Activated CD4-positive, alpha-beta T cell treated with anti-CD3 and anti-CD28 coated beads, Interleukin-2, amount 10 ng/mL, durations not matched to agents 24 days and 14 days (primary cell): ENCODE results near the gene TOMM20. TPM values are rescaled to one million over a fixed set of nuclear protein-coding genes. Genes with fewer than 3 reads are reported as not detected.
"Not testable (repeated sequence)": the region's sequence is repeated elsewhere in the genome, so short reads cannot be mapped to it uniquely, and the experiment has no call there.

Source experiments
- DNase-seq: peaks from one replicate; pipeline ENCODE4 v3.0.0; 2022
- H3K27ac Mint-ChIP-seq: one replicate; pipeline ENCODE4 v1.8.0; 2022; ENCODE audit warnings: mild to moderate bottlenecking, mixed read lengths
- H3K27me3 Mint-ChIP-seq: one replicate; pipeline ENCODE4 v1.8.0; 2022; ENCODE audit warnings: mixed read lengths
- H3K36me3 Mint-ChIP-seq: one replicate; pipeline ENCODE4 v1.8.0; 2022; ENCODE audit warnings: low read depth, mild to moderate bottlenecking, mixed read lengths
- H3K4me1 Mint-ChIP-seq: one replicate; pipeline ENCODE4 v1.8.0; 2021; ENCODE audit warnings: mixed read lengths
- H3K4me3 Mint-ChIP-seq: one replicate; pipeline ENCODE4 v1.8.0; 2022; ENCODE audit warnings: mild to moderate bottlenecking, moderate library complexity, mixed read lengths
- H3K9me3 Mint-ChIP-seq: one replicate; pipeline ENCODE4 v1.8.0; 2021; ENCODE audit warnings: mixed read lengths
- intact Hi-C: fragments of 100-400 bp; cut with micrococcal nuclease; formaldehyde crosslinking; loops from one replicate; pipeline ENCODE4 v1.15.1; 2023
- total RNA-seq: library from RNA; stranded (reverse); gene quantifications from 2 replicates; pipeline ENCODE4 v1.2.3, GENCODE V29; 2022

Gene TOMM20
- total RNA-seq, 1 donor from 2014 or later: 140 TPM

GRCh38 chr1:235105051-235106043, 23.3 kb downstream of the TOMM20 start:
- Mint-ChIP-seq H3K9me3 (no peaks in the 10 kb centered on the region), H3K36me3 (peaks cover 37% of the 10 kb centered on the region), H3K4me3 (peak overlapping the region; percentile 83), H3K27ac (peak overlapping the region; percentile 93), H3K27me3 (no peaks in the 10 kb centered on the region), H3K4me1 (peaks cover 34% of the 10 kb centered on the region)
- intact Hi-C loops: loop anchor here (2.0 to 10.0 kb wide), 5 partner anchors 19 to 399 kb away; partner anchors contain the start of genes B3GALNT2 and RBM34
- peak; percentile 76 for DNase-seq

GRCh38 chr1:235102993-235103411, 25.6 kb downstream of the TOMM20 start:
- peak; percentile 75 for DNase-seq
- no peaks in the 10 kb centered on the region for H3K27me3 Mint-ChIP-seq
- H3K27ac Mint-ChIP-seq: no peak overlapping the region
- no peaks in the 10 kb centered on the region for H3K9me3 Mint-ChIP-seq
- peaks cover 17% of the 10 kb centered on the region for H3K36me3 Mint-ChIP-seq
- peak overlapping the region; percentile 27 for H3K4me3 Mint-ChIP-seq
- intact Hi-C loops: loop anchor here (5.0 to 10.0 kb wide), 3 partner anchors 142 to 402 kb away; partner anchors contain the start of genes ARID4B, B3GALNT2 and GGPS1
- peaks cover 31% of the 10 kb centered on the region for H3K4me1 Mint-ChIP-seq

DNA sequence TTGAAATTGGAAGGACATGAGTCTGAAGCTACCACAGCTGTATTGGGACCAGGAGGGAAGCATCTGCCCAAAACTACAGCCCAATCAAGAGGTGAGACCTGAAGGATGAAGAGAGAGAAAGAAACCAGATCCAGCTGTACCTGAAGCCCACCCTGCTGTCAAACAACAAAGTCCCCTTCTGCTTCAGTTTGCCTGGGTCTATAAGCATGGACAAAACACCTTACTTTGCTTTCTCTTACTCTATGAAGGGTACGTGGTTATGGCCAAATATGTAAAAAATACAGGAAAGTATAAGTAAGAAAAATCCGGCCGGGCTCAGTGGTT, 26.4 kb downstream of the TOMM20 start:
- no peak for DNase-seq
- Mint-ChIP-seq H3K4me3 (no peak overlapping the region), H3K36me3 (peaks cover 13% of the 10 kb centered on the region), H3K27ac (no peak overlapping the region), H3K9me3 (no peaks in the 10 kb centered on the region), H3K27me3 (no peaks in the 10 kb centered on the region), H3K4me1 (peaks cover 31% of the 10 kb centered on the region)
- intact Hi-C loops: loop anchor here (5.0 to 10.0 kb wide), 3 partner anchors 143 to 403 kb away; partner anchors contain the start of genes ARID4B, B3GALNT2 and GGPS1

DNA sequence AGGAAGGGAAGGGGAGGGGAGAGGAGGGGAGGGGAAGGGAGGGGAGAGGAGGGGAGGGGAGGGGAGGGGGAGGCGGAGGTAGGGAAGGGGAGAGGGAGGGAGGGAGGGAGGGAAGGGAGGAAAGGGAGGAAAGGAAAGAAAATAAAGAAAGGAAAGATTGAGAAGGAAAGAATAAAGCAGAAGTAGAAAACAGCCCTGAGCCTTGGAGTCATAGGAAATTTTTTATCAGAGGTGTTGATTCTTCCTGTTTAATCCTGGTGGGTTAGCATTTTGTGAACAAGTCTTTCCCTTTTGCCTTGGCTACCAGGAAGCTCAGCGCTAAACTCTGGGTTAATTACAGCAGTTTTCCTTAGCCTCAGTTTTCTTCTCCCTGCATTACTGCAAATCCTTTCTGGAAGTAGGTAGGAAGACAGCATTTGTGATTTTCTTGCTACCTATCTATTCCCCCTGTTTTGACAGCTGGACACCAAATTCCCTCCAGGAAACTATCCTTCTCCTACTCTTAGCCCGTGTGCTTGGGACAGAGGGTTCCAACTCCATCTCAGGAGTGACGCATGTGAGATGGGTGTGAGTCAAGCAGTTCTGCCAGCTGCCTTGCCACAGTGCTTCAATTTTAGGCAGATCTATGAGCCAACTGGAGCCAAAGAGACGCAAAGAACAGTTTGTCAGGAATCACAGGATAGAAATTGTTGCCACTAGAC, 26.9 kb downstream of the TOMM20 start:
- intact Hi-C loops: loop anchor here (5.0 to 10.0 kb wide), 3 partner anchors 143 to 403 kb away; partner anchors contain the start of genes ARID4B, B3GALNT2 and GGPS1
- Mint-ChIP-seq H3K4me1 (peaks cover 29% of the 10 kb centered on the region), H3K4me3 (no peak overlapping the region), H3K36me3 (peaks cover 10% of the 10 kb centered on the region), H3K27me3 (no peaks in the 10 kb centered on the region), H3K9me3 (no peaks in the 10 kb centered on the region), H3K27ac (no peak overlapping the region)
- DNase-seq: no peak

DNA sequence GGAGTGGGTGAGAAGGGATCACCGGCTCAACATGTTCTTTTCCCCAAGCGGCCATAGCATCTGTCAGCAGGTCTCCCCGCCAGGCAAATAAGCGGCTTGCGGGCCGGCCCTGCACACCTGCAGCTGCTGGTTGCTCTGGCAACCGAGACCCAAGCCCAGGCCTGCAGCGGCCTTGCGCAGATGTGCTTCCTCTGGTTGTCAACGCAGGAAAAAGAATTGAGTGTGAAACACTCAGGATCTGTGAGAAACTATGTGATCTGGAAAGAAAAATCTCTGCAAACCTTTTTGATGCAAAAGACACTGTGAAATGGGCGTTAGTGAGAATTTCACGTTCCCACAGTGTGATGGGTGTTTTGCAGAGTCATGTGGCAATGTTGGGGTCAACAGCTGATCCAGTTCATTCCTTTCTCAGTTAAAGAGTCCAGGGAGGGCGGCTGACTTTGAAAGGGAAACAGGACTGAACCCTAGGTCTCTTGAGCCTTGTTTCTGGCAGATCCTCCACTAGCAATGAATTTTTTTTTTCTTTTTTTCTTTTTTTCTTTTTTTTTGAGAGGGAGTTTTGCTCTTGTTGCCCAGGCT, 28.4 kb downstream of the TOMM20 start:
- intact Hi-C loops: loop anchor here (5.0 to 10.0 kb wide), 3 partner anchors 145 to 405 kb away; partner anchors contain the start of genes ARID4B, B3GALNT2 and GGPS1
- Mint-ChIP-seq H3K4me1 (peaks cover 27% of the 10 kb centered on the region), H3K27ac (no peak overlapping the region), H3K4me3 (no peak overlapping the region), H3K27me3 (no peaks in the 10 kb centered on the region), H3K9me3 (no peaks in the 10 kb centered on the region), H3K36me3 (peaks cover 9% of the 10 kb centered on the region)
- DNase-seq: no peak

DNA sequence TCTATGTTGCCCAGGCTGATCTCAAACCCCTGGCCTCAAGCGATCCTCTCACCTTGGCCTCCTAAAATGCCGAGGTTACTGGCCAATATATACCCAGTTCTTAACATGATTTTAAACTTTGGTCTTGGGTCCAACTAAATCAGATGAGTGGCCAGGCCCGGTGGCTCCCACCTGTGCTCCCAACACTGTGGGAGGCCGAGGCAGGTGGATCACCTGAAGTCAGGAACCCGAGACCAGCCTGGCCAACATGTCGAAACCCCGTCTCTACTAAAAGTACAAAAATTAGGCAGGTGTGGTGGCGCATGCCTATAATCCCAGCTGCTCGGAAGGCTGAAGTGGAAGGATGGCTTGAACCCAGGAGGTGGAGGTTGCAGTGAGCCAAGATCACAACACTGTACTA, 29.6 kb downstream of the TOMM20 start:
- no peaks in the 10 kb centered on the region for H3K27me3 Mint-ChIP-seq
- H3K27ac Mint-ChIP-seq: no peak overlapping the region
- H3K36me3 Mint-ChIP-seq: peaks cover 5% of the 10 kb centered on the region
- no peaks in the 10 kb centered on the region for H3K9me3 Mint-ChIP-seq
- intact Hi-C loops: no loop called here
- DNase-seq: no peak
- peaks cover 18% of the 10 kb centered on the region for H3K4me1 Mint-ChIP-seq
- no peak overlapping the region for H3K4me3 Mint-ChIP-seq

GRCh38 chr1:235098547-235098946, 30.1 kb downstream of the TOMM20 start:
- no peaks in the 10 kb centered on the region for H3K9me3 Mint-ChIP-seq
- H3K27ac Mint-ChIP-seq: no peak overlapping the region
- DNase-seq: no peak
- H3K36me3 Mint-ChIP-seq: peaks cover 1% of the 10 kb centered on the region
- H3K27me3 Mint-ChIP-seq: no peaks in the 10 kb centered on the region
- no peak overlapping the region for H3K4me3 Mint-ChIP-seq
- peaks cover 18% of the 10 kb centered on the region for H3K4me1 Mint-ChIP-seq
- intact Hi-C loops: no loop called here

- H3K36me3 Mint-ChIP-seq, H3K4me3 Mint-ChIP-seq, H3K9me3 Mint-ChIP-seq, H3K27me3 Mint-ChIP-seq, H3K27ac Mint-ChIP-seq, intact Hi-C loops, DNase-seq: not testable (repeated sequence)
- H3K4me1 Mint-ChIP-seq: peaks cover 14% of the 10 kb centered on the region
Measured at GRCh38 chr1:235097501-235097900, 31.1 kb downstream of the TOMM20 start.

DNA sequence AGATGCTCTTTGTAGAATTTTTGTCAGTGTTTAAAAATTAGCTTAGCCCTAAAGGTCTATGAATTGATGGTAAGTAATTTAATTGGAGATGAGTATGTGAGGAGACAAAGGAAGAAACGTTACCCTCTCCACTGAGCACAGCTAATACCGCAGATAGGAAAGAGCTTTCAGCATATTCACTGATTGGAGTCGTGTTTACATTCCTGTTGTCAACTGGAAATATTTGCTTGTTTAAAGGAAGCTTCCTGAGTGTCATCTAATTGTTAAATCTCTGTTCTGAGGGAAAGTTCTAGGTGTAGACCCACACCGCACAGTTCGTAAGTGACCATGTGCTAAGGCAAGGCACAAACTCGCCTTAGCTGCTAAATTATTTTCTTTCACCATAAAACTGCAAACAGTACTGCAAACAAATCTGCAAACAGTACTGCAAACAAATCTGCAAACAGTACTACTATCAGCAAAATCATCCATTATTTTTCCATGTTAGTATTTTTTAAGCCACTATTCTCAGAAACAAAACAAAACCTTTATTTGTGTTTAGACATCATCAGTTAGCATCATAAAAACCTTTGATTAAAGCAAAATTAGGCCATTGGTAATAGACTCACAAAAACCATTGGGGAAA, 32.6 kb downstream of the TOMM20 start:
- no peaks in the 10 kb centered on the region for H3K9me3 Mint-ChIP-seq
- no peak overlapping the region for H3K27ac Mint-ChIP-seq
- no peak overlapping the region for H3K4me3 Mint-ChIP-seq
- intact Hi-C loops: loop anchor here (2.0 kb wide), 1 partner anchor 321 kb away; no protein-coding TSS in a partner anchor
- H3K36me3 Mint-ChIP-seq: no peaks in the 10 kb centered on the region
- H3K27me3 Mint-ChIP-seq: no peaks in the 10 kb centered on the region
- peaks cover 8% of the 10 kb centered on the region for H3K4me1 Mint-ChIP-seq
- no peak for DNase-seq

DNA sequence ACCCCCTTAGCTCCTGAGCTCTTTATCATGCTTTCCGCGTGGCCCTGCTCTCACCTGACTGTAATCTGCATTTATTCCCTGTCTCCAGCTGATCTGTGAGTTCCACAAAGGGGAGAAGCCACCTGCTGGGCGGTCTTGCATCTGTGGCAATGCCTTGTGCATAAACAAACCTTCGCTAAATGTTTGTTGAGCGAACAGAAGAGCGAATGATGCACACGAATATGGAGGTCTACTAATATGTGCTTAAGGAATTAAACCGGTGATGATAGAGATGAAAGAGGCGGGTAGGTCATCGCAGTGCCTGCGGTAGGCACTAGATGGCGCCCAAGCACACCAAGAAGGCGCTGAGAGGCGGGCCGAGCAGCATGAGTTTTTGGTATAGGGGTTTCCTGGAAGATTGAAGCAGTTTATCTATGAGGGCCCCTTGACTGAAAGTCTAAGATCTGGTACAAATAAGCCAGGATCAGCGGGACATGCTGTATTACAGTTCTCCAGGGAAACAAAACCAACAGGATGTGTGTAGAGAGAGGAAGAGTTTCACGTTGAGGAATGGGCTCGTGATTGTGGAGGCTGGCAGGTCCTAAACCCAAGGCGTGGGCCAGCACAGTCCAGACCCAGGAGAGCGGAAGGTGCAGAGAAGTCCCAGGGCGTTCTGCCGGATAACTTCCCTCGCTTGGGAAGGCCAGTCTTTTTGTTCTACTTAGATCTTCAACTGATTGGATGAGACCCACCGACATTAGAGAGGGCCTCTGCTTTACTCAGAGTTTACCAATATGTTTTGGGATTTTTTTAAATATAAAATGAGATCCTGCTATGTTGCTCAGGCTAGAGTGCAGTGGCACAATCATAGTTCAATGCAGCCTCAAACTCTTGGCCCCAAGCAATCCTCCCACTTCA, 34.7 kb downstream of the TOMM20 start:
- DNase-seq: peak; percentile 96
- Mint-ChIP-seq H3K36me3 (no peaks in the 10 kb centered on the region), H3K4me1 (peaks cover 9% of the 10 kb centered on the region), H3K4me3 (peak overlapping the region; percentile 30), H3K27me3 (no peaks in the 10 kb centered on the region), H3K27ac (peak overlapping the region; percentile 15), H3K9me3 (no peaks in the 10 kb centered on the region)
- intact Hi-C loops: loop anchor here (2.0 kb wide), 1 partner anchor 323 kb away; no protein-coding TSS in a partner anchor

- no peak for DNase-seq
- H3K9me3 Mint-ChIP-seq: no peaks in the 10 kb centered on the region
- no peak overlapping the region for H3K4me3 Mint-ChIP-seq
- peaks cover 9% of the 10 kb centered on the region for H3K4me1 Mint-ChIP-seq
- no peaks in the 10 kb centered on the region for H3K36me3 Mint-ChIP-seq
- H3K27me3 Mint-ChIP-seq: no peaks in the 10 kb centered on the region
- intact Hi-C loops: no loop called here
- no peak overlapping the region for H3K27ac Mint-ChIP-seq
Measured at GRCh38 chr1:235093013-235093695, 35.5 kb downstream of the TOMM20 start.

- H3K27ac Mint-ChIP-seq, H3K36me3 Mint-ChIP-seq, DNase-seq, H3K4me1 Mint-ChIP-seq, intact Hi-C loops, H3K4me3 Mint-ChIP-seq, H3K27me3 Mint-ChIP-seq, H3K9me3 Mint-ChIP-seq: not testable (repeated sequence)
Measured at GRCh38 chr1:235092415-235092814, 36.2 kb downstream of the TOMM20 start.
